Nephron (organoid): ENCODE measurements around the gene PLCB1.

Experiments
- H3K27ac Mint-ChIP-seq, 3 experiments: 2 replicates each; pipeline ENCODE4 v1.8.0; 2020; ENCODE audit warnings: mixed read lengths in 3 of 3, mild to moderate bottlenecking in 2 of 3, moderate library complexity in 1 of 3
- H3K27me3 Mint-ChIP-seq: 2 replicates; pipeline ENCODE4 v1.8.0; 2021; ENCODE audit warnings: low read depth, mild to moderate bottlenecking, moderate library complexity, mixed read lengths
- H3K36me3 Mint-ChIP-seq: 2 replicates; pipeline ENCODE4 v1.8.0; 2020; ENCODE audit warnings: low read depth, mixed read lengths
- H3K4me1 Mint-ChIP-seq: 2 replicates; pipeline ENCODE4 v1.8.0; 2020; ENCODE audit warnings: mixed read lengths
- H3K4me3 Mint-ChIP-seq, 3 experiments: 2 replicates each; pipeline ENCODE4 v1.8.0; 2020; ENCODE audit warnings: mild to moderate bottlenecking in 3 of 3, mixed read lengths in 3 of 3, moderate library complexity in 2 of 3
- H3K9me3 Mint-ChIP-seq: 2 replicates; pipeline ENCODE4 v1.8.0; 2020; ENCODE audit warnings: mixed read lengths
- CTCF ChIP-seq, 3 experiments: fragments of 200-600 bp; sonication (generic); IDR thresholded peaks; one replicate each; pipeline ENCODE4 v1.5.0; 2021; ENCODE audit warnings: antibody characterized with exemption in 3 of 3; ENCODE audit not compliant: unreplicated experiment in 3 of 3

The PLCB1 gene

GRCh38 chr20:8470156-8470555 is 338.1 kb downstream of the PLCB1 start:
- Mint-ChIP-seq H3K4me1 (peaks cover 8% of the 10 kb centered on the region), H3K9me3 (peaks cover 3% of the 10 kb centered on the region), H3K27me3 (no peaks in the 10 kb centered on the region), H3K4me3 (no peak overlapping the region), H3K27ac (no peak overlapping the region), H3K36me3 (no peaks in the 10 kb centered on the region)
- TF ChIP-seq CTCF (IDR thresholded peaks at IDR 0.05; ENCODE audit: unreplicated experiment in 3 of 3): no peak

- H3K36me3 Mint-ChIP-seq: no peaks in the 10 kb centered on the region
- no peak for TF ChIP-seq CTCF (IDR thresholded peaks at IDR 0.05; ENCODE audit: unreplicated experiment in 3 of 3)
- peak overlapping the region in 1 of 3 experiments; percentile 40 for H3K27ac Mint-ChIP-seq
- H3K4me1 Mint-ChIP-seq: peaks cover 8% of the 10 kb centered on the region
- H3K27me3 Mint-ChIP-seq: no peaks in the 10 kb centered on the region
- H3K9me3 Mint-ChIP-seq: no peaks in the 10 kb centered on the region
- H3K4me3 Mint-ChIP-seq: no peak overlapping the region
Observed at GRCh38 chr20:8471465-8471864, 339.4 kb downstream of the PLCB1 start.

- Mint-ChIP-seq H3K36me3 (no peaks in the 10 kb centered on the region), H3K4me3 (no peak overlapping the region), H3K4me1 (peaks cover 8% of the 10 kb centered on the region), H3K27me3 (no peaks in the 10 kb centered on the region), H3K27ac (no peak overlapping the region), H3K9me3 (no peaks in the 10 kb centered on the region)
- no peak for TF ChIP-seq CTCF (IDR thresholded peaks at IDR 0.05; ENCODE audit: unreplicated experiment in 3 of 3)
Observed at GRCh38 chr20:8473459-8473858, 341.4 kb downstream of the PLCB1 start.

- Mint-ChIP-seq H3K9me3 (no peaks in the 10 kb centered on the region), H3K27me3 (no peaks in the 10 kb centered on the region), H3K36me3 (no peaks in the 10 kb centered on the region), H3K4me1 (peaks cover 8% of the 10 kb centered on the region), H3K4me3 (no peak overlapping the region), H3K27ac (no peak overlapping the region)
- no peak for TF ChIP-seq CTCF (IDR thresholded peaks at IDR 0.05; ENCODE audit: unreplicated experiment in 3 of 3)
Observed at GRCh38 chr20:8474027-8474668, 342.1 kb downstream of the PLCB1 start.

GRCh38 chr20:8476021-8476420 is 344.0 kb downstream of the PLCB1 start:
- Mint-ChIP-seq H3K9me3 (no peaks in the 10 kb centered on the region), H3K36me3 (no peaks in the 10 kb centered on the region), H3K27me3 (no peaks in the 10 kb centered on the region), H3K4me1 (peaks cover 8% of the 10 kb centered on the region), H3K27ac (no peak overlapping the region), H3K4me3 (no peak overlapping the region)
- no peak for TF ChIP-seq CTCF (IDR thresholded peaks at IDR 0.05; ENCODE audit: unreplicated experiment in 3 of 3)

- H3K9me3 Mint-ChIP-seq: peaks cover 7% of the 10 kb centered on the region
- TF ChIP-seq CTCF (IDR thresholded peaks at IDR 0.05; ENCODE audit: unreplicated experiment in 3 of 3): no peak
- H3K27me3 Mint-ChIP-seq: no peaks in the 10 kb centered on the region
- no peaks in the 10 kb centered on the region for H3K36me3 Mint-ChIP-seq
- no peak overlapping the region for H3K4me3 Mint-ChIP-seq
- no peaks in the 10 kb centered on the region for H3K4me1 Mint-ChIP-seq
- H3K27ac Mint-ChIP-seq: no peak overlapping the region
Observed at GRCh38 chr20:8480597-8480996, 348.5 kb downstream of the PLCB1 start.
